Pons (tissue), 1 donor: ENCODE data around the gene ASPDH.

ENCODE experiments used
- DNase-seq: peaks from one replicate; pipeline ENCODE4 v3.0.0-alpha.2; 2016; ENCODE audit warnings: low spot score

The ASPDH gene

GRCh38 chr19:50513746-50514345 lies at the start of gene ASPDH:
ASPDH (minus strand) TSS chr19:50513913; CDS start chr19:50513823, 90 bp downstream.
- no peak for DNase-seq

- no peak for DNase-seq
These were observed 49.3 kb upstream of the ASPDH start for GRCh38 chr19:50562996-50563395.

- DNase-seq = no peak
These were observed 48.6 kb upstream of the ASPDH start for GRCh38 chr19:50562329-50562728.

GRCh38 chr19:50559636-50560035 lies 45.9 kb upstream of the ASPDH start:
- no peak for DNase-seq

- DNase-seq = no peak
These were observed 44.7 kb upstream of the ASPDH start for GRCh38 chr19:50558449-50558848.

- no peak for DNase-seq
These were observed 44.3 kb upstream of the ASPDH start for GRCh38 chr19:50558039-50558438.

GRCh38 chr19:50557009-50557613 lies 43.4 kb upstream of the ASPDH start:
- DNase-seq = no peak

- peak; percentile 67 for DNase-seq
These were observed 42.7 kb upstream of the ASPDH start for GRCh38 chr19:50556282-50557008.

GRCh38 chr19:50555450-50556281 lies 42.0 kb upstream of the ASPDH start:
- no peak for DNase-seq

GRCh38 chr19:50555033-50555432 lies 41.3 kb upstream of the ASPDH start:
- DNase-seq = no peak

GRCh38 chr19:50554212-50554611 lies 40.5 kb upstream of the ASPDH start:
- no peak for DNase-seq

- no peak for DNase-seq
These were observed 39.5 kb upstream of the ASPDH start for GRCh38 chr19:50553134-50553703.

GRCh38 chr19:50552540-50552939 lies 38.8 kb upstream of the ASPDH start:
- DNase-seq = no peak

GRCh38 chr19:50551715-50552187 lies 38.0 kb upstream of the ASPDH start:
- DNase-seq = peak; percentile 89

GRCh38 chr19:50551034-50551714 lies 37.5 kb upstream of the ASPDH start:
- DNase-seq = no peak

GRCh38 chr19:50550594-50550966 lies 36.9 kb upstream of the ASPDH start:
- no peak for DNase-seq

GRCh38 chr19:50549927-50550593 lies 36.3 kb upstream of the ASPDH start:
- DNase-seq = no peak

- DNase-seq = no peak
These were observed 35.6 kb upstream of the ASPDH start for GRCh38 chr19:50549059-50549926.

- DNase-seq = peak; percentile 86
These were observed 34.7 kb upstream of the ASPDH start for GRCh38 chr19:50548191-50549058.
